H1 (cell line): Measurements from ENCODE around the gene STX10. TPM values are rescaled to one million over a fixed set of nuclear protein-coding genes. Genes with fewer than 3 reads are reported as not detected.

Experiments used
- CTCF ChIA-PET: fragments of 300-600 bp; sonication (Branson Sonifier 250); formaldehyde crosslinking; loops from one replicate; lab custom pipeline; 2021; ENCODE audit not compliant: partially characterized antibody; lab: Charles Lee
- POLR2A ChIA-PET: fragments of 300-600 bp; sonication (Branson Sonifier 250); formaldehyde crosslinking; loops from one replicate; lab custom pipeline; 2021; ENCODE audit warnings: inconsistent platforms; ENCODE audit not compliant: partially characterized antibody; lab: Charles Lee
- DNase-seq, 2 experiments: peaks; one replicate each; pipeline versions ENCODE4 v3.0.0 to v3.0.0-alpha.2; 2010 to 2022; ENCODE audit warnings: low spot score in 2 of 2, low read depth in 1 of 2, mixed read lengths in 1 of 2
- FAIRE-seq: peaks from 2 replicates; lab custom pipeline; 2011; peaks lifted over from hg19 to GRCh38; lab: Jason Lieb, UNC
- H2AFZ ChIP-seq: 2 replicates; pipeline ENCODE4 v1.8.1; 2012; ENCODE audit warnings: low read length, inconsistent platforms
- H2AK5ac ChIP-seq: 2 replicates; pipeline ENCODE4 v1.6.1; 2013; ENCODE audit warnings: low read depth, low read length
- H2BK120ac ChIP-seq: replicated peaks from 2 replicates; pipeline ENCODE3; 2013; ENCODE audit warnings: low read depth, low read length, inconsistent platforms
- H2BK12ac ChIP-seq: 2 replicates; pipeline ENCODE4 v1.6.1; 2013; ENCODE audit warnings: low read depth, low read length
- H2BK15ac ChIP-seq: 2 replicates; pipeline ENCODE4 v1.6.1; 2013; ENCODE audit warnings: low read length
- H2BK20ac ChIP-seq: 2 replicates; pipeline ENCODE4 v1.6.1; 2013; ENCODE audit warnings: low read length
- H2BK5ac ChIP-seq: 2 replicates; pipeline ENCODE4 v1.6.1; 2013; ENCODE audit warnings: low read depth, low read length
- H3K14ac ChIP-seq: 2 replicates; pipeline ENCODE4 v1.6.1; 2013; ENCODE audit warnings: inconsistent platforms; ENCODE audit not compliant: insufficient read length
- H3K18ac ChIP-seq: 2 replicates; pipeline ENCODE4 v1.6.1; 2013; ENCODE audit warnings: low read length; ENCODE audit errors: extremely low read depth
- H3K23ac ChIP-seq: 2 replicates; pipeline ENCODE4 v1.6.1; 2013; ENCODE audit warnings: inconsistent platforms; ENCODE audit not compliant: insufficient read length
- H3K23me2 ChIP-seq: 2 replicates; pipeline ENCODE4 v1.6.1; 2013; ENCODE audit warnings: low read depth, low read length
- H3K27ac ChIP-seq: 2 replicates; pipeline ENCODE4 v1.6.1; 2011; ENCODE audit warnings: low read depth, low read length, inconsistent platforms
- H3K27me3 ChIP-seq, 4 experiments: replicated peaks in 1 of 4; 1 replicate in 1 of 4; 2 replicates in 3 of 4; pipeline versions ENCODE4 v1.6.1 to v1.8.1; 2011 to 2013; ENCODE audit warnings: low read length in 3 of 4, mild to moderate bottlenecking in 3 of 4, inconsistent platforms in 2 of 4, mixed read lengths in 2 of 4, moderate library complexity in 1 of 4; ENCODE audit not compliant: control insufficient read depth in 3 of 4, insufficient read depth in 3 of 4; ENCODE audit errors: extremely low read depth in 1 of 4
- H3K36me3 ChIP-seq, 4 experiments: 2 replicates each; pipeline versions ENCODE4 v1.6.1 to v1.8.1; 2011 to 2013; ENCODE audit warnings: mild to moderate bottlenecking in 4 of 4, low read length in 3 of 4, moderate library complexity in 2 of 4, control low read depth in 1 of 4, inconsistent platforms in 1 of 4; ENCODE audit not compliant: insufficient read depth in 4 of 4, control insufficient read depth in 2 of 4
- H3K4ac ChIP-seq: replicated peaks from 2 replicates; pipeline ENCODE3; 2013; ENCODE audit warnings: low read length, low read depth, mixed read lengths, inconsistent platforms; ENCODE audit not compliant: insufficient read length
- H3K4me1 ChIP-seq, 4 experiments: replicated peaks in 1 of 4; 1 replicate in 1 of 4; 2 replicates in 3 of 4; pipeline versions ENCODE4 v1.6.1 to v1.8.1; 2011 to 2013; ENCODE audit warnings: low read length in 3 of 4, inconsistent platforms in 2 of 4, mixed read lengths in 1 of 4; ENCODE audit not compliant: insufficient read depth in 4 of 4, control insufficient read depth in 3 of 4
- H3K4me2 ChIP-seq, 2 experiments: 2 replicates each; pipeline versions ENCODE4 v1.6.1 to v1.8.1; 2011 to 2013; ENCODE audit warnings: low read depth in 2 of 2, low read length in 2 of 2, control low read depth in 1 of 2, inconsistent platforms in 1 of 2, mild to moderate bottlenecking in 1 of 2; ENCODE audit not compliant: insufficient read depth in 1 of 2
- H3K4me3 ChIP-seq, 4 experiments: fragments of 200-600, 300-600 bp in 1 of 4; sonication (generic), shearing (Covaris generic), sonication (Bioruptor Twin) in 1 of 4; 2 replicates each; pipeline versions ENCODE4 v1.5.1 to v1.8.1; 2011 to 2016; ENCODE audit warnings: low read length in 4 of 4, low read depth in 3 of 4, control low read depth in 2 of 4, inconsistent platforms in 2 of 4, mild to moderate bottlenecking in 2 of 4, mixed read lengths in 1 of 4, moderate library complexity in 1 of 4; ENCODE audit not compliant: insufficient read depth in 2 of 4; ENCODE audit errors: extremely low read depth in 1 of 4
- H3K56ac ChIP-seq: replicated peaks from 2 replicates; pipeline ENCODE3; 2013; ENCODE audit warnings: low read depth, mild to moderate bottlenecking, mixed read lengths, low read length, inconsistent platforms; ENCODE audit not compliant: insufficient read length
- H3K79me1 ChIP-seq: 2 replicates; pipeline ENCODE4 v1.6.1; 2013; ENCODE audit warnings: low read depth, low read length, control low read depth
- H3K79me2 ChIP-seq, 2 experiments: 2 replicates each; pipeline versions ENCODE4 v1.6.1 to v1.8.1; 2012 to 2013; ENCODE audit warnings: low read length in 2 of 2, mild to moderate bottlenecking in 2 of 2, inconsistent platforms in 1 of 2; ENCODE audit not compliant: insufficient read depth in 2 of 2, control insufficient read depth in 1 of 2
- H3K9ac ChIP-seq, 4 experiments: replicated peaks in 1 of 4; 1 replicate in 1 of 4; 2 replicates in 3 of 4; pipeline versions ENCODE4 v1.6.1 to v1.8.1; 2011 to 2013; ENCODE audit warnings: low read depth in 3 of 4, low read length in 3 of 4, control low read depth in 2 of 4, mild to moderate bottlenecking in 2 of 4, moderate library complexity in 2 of 4, inconsistent platforms in 1 of 4; ENCODE audit errors: extremely low read depth in 1 of 4
- H3K9me3 ChIP-seq, 2 experiments: 2 replicates each; pipeline versions ENCODE4 v1.6.1 to v1.8.1; 2012 to 2013; ENCODE audit warnings: mild to moderate bottlenecking in 2 of 2, moderate library complexity in 2 of 2, control low read depth in 1 of 2, inconsistent platforms in 1 of 2, low read depth in 1 of 2, low read length in 1 of 2, mixed read lengths in 1 of 2; ENCODE audit not compliant: insufficient read depth in 2 of 2
- H4K20me1 ChIP-seq, 2 experiments: replicated peaks in 1 of 2; 2 replicates each; pipeline versions ENCODE3 to v1.8.1; 2011 to 2013; ENCODE audit warnings: inconsistent platforms in 2 of 2, low read length in 2 of 2, mild to moderate bottlenecking in 1 of 2; ENCODE audit not compliant: insufficient read depth in 2 of 2, control insufficient read depth in 1 of 2
- H4K5ac ChIP-seq: 2 replicates; pipeline ENCODE4 v1.6.1; 2013; ENCODE audit warnings: low read length, low read depth, mixed read lengths, inconsistent platforms; ENCODE audit not compliant: insufficient read length
- H4K8ac ChIP-seq: 2 replicates; pipeline ENCODE4 v1.8.0; 2013; ENCODE audit warnings: mild to moderate bottlenecking, moderate library complexity, low read length, inconsistent platforms; ENCODE audit not compliant: insufficient read depth; ENCODE audit errors: extremely low read depth
- H4K91ac ChIP-seq: replicated peaks from 2 replicates; pipeline ENCODE3; 2013; ENCODE audit warnings: low read length, mixed read lengths, inconsistent platforms; ENCODE audit not compliant: insufficient read length
- CTBP2 ChIP-seq: IDR thresholded peaks from 2 replicates; pipeline ENCODE4 v1.7.0; 2011; ENCODE audit warnings: borderline replicate concordance, mild to moderate bottlenecking, moderate library complexity, mixed read lengths, low read length; ENCODE audit not compliant: insufficient read depth, insufficient read length
- CTCF ChIP-seq, 3 experiments: IDR thresholded peaks; 1 replicate in 2 of 3; 2 replicates in 1 of 3; pipeline versions ENCODE4 v1.5.1 to v1.6.1; 2011; ENCODE audit warnings: low read length in 3 of 3, mild to moderate bottlenecking in 3 of 3, inconsistent platforms in 2 of 3, low read depth in 1 of 3, moderate library complexity in 1 of 3; ENCODE audit not compliant: insufficient read depth in 1 of 3; ENCODE audit errors: control extremely low read depth in 1 of 3
- EGR1 ChIP-seq: IDR thresholded peaks from 2 replicates; pipeline ENCODE4 v1.6.1; 2011; ENCODE audit warnings: low read depth, low read length, borderline replicate concordance
- GABPA ChIP-seq: IDR thresholded peaks from 2 replicates; pipeline ENCODE4 v1.6.1; 2011; ENCODE audit warnings: mild to moderate bottlenecking, low read length, moderate library complexity, borderline replicate concordance; ENCODE audit not compliant: insufficient read depth
- POLR2A ChIP-seq, 2 experiments: IDR thresholded peaks; 1 replicate in 1 of 2; 2 replicates in 1 of 2; pipeline ENCODE4 v1.6.1; 2011; ENCODE audit warnings: low read depth in 2 of 2, low read length in 2 of 2, mild to moderate bottlenecking in 2 of 2; ENCODE audit errors: control extremely low read depth in 1 of 2
- RBBP5 ChIP-seq: IDR thresholded peaks from 2 replicates; pipeline ENCODE4 v1.7.1; 2012; ENCODE audit warnings: low read depth, mild to moderate bottlenecking, inconsistent platforms, low read length, moderate library complexity, borderline replicate concordance
- RFX5 ChIP-seq: IDR thresholded peaks from 2 replicates; pipeline ENCODE4 v1.6.1; 2011; ENCODE audit warnings: low read depth, low read length, improper control_type of control experiment, borderline replicate concordance
- SP1 ChIP-seq: IDR thresholded peaks from 2 replicates; pipeline ENCODE4 v1.6.1; 2011; ENCODE audit warnings: low read depth, low read length
- SP4 ChIP-seq: IDR thresholded peaks from 2 replicates; pipeline ENCODE4 v1.6.1; 2012; ENCODE audit warnings: low read length, inconsistent platforms
- TEAD4 ChIP-seq: IDR thresholded peaks from 2 replicates; pipeline ENCODE4 v1.6.1; 2012; ENCODE audit warnings: low read depth, low read length, inconsistent platforms, mixed read lengths
- YY1 ChIP-seq: IDR thresholded peaks from 2 replicates; pipeline ENCODE4 v1.6.1; 2011; ENCODE audit warnings: low read depth, mild to moderate bottlenecking, low read length
- WGBS, 2 experiments: shearing (Covaris generic) in 1 of 2; methylation state at CpG; one replicate each; pipeline versions ENCODE4 v1.1.6 to v1.1.7; 2013 to 2015; ENCODE audit warnings: low lambda C conversion rate in 2 of 2, mixed read lengths in 2 of 2, inconsistent platforms in 1 of 2, low coverage in 1 of 2, missing lambda C conversion rate in 1 of 2; ENCODE audit not compliant: insufficient replicate concordance in 2 of 2, insufficient coverage in 1 of 2, insufficient read length in 1 of 2; ENCODE audit errors: extremely low coverage in 1 of 2, missing lambda C conversion rate in 1 of 2; 5-methylcytosine and 5-hydroxymethylcytosine counted together
- polyA plus RNA-seq, 7 experiments: library from polyadenylated mRNA; depleted of rRNA in 3 of 7; stranded (reverse) in 5 of 7; unstranded in 2 of 7; fragments of >200 nt in 5 of 7; fragments of 200-250 nt in 2 of 7; gene quantifications; 1 replicate in 5 of 7; 2 replicates in 1 of 7; 4 replicates in 1 of 7; pipeline versions ENCODE4 v1.2.1 to v1.2.3, GENCODE V29; 2011 to 2013; ENCODE audit warnings: missing spikeins in 2 of 7, mixed read lengths in 2 of 7
- total RNA-seq: library from RNA; stranded (reverse); fragmentation: NEBNext Ultra II Directional; extraction: Animal tissue kit (Norgen Biotek cat#: 25700); gene quantifications from 2 replicates; pipeline ENCODE4 v1.2.1, GENCODE V29; 2021

STX10 gene
- total and polyA plus RNA-seq, 2 of the 8 experiments (the other 6 are each of a cell fraction or from before 2014, with no cell fraction given): 53.0 to 80.1 TPM

GRCh38 chr19:13120031-13120430 lies 30.1 kb downstream of the STX10 start:
- H2AFZ ChIP-seq: no peak overlapping the region
- H2AK5ac ChIP-seq: peak overlapping the region; percentile 55; the same call in 1 of the 2 replicates
- no peak overlapping the region for H3K56ac ChIP-seq
- H2BK12ac ChIP-seq: peak overlapping the region; percentile 97; the same call in 1 of the 2 replicates
- no peak for FAIRE-seq
- DNase-seq: no peak
- peaks cover 57 to 78% of the 10 kb centered on the region in 2 experiments for H3K79me2 ChIP-seq
- 0 out of 2 replicates have a peak overlapping the region, but pooled peaks have one; percentile 48 for H2BK15ac ChIP-seq
- H3K23ac ChIP-seq: no peak overlapping the region
- H3K14ac ChIP-seq: no peak overlapping the region
- peak overlapping the region; percentile 70 to 81 for H3K4me2 ChIP-seq
- peaks cover 49 to 51% of the 10 kb centered on the region in 2 experiments for H4K20me1 ChIP-seq
- H3K4me3 ChIP-seq: peak overlapping the region in 3 of 4 experiments; percentile 7 to 100 (median 77); a peak in 4 of 8 replicates
- H3K9me3 ChIP-seq: no peaks in the 10 kb centered on the region
- no peaks in the 10 kb centered on the region for H3K27me3 ChIP-seq
- H3K9ac ChIP-seq: no peak overlapping the region
- H3K27ac ChIP-seq: 0 out of 2 replicates have a peak overlapping the region, but pooled peaks have one; percentile 32
- H2BK120ac ChIP-seq: no peak overlapping the region
- peaks cover 8% of the 10 kb centered on the region; the same call in 1 of the 2 replicates for H3K23me2 ChIP-seq
- peak overlapping the region; percentile 92; the same call in 1 of the 2 replicates for H2BK5ac ChIP-seq
- WGBS, 2 experiments: 87% methylated on average over 9 of the region's 9 CpGs; no CpG with 5 or more reads in 1 of the 2 experiments
- ChIA-PET POLR2A (interaction anchor here (0.7 to 19.5 kb wide), 18 partner anchors 12 to 183 kb away, joined by 3 to 228 read pairs (median 4); partner anchors contain the start of genes IER2, LYL1 and STX10), CTCF (interaction anchor here (0.9 to 2.8 kb wide), 9 partner anchors 9 to 155 kb away, joined by 3 to 7 read pairs (median 4); no protein-coding TSS in a partner anchor)
- peaks cover 14 to 39% (median 26%) of the 10 kb centered on the region in 4 experiments for H3K4me1 ChIP-seq
- H4K8ac ChIP-seq: no peak overlapping the region
- no peak overlapping the region; the same call in 1 of the 2 replicates for H3K18ac ChIP-seq
- H2BK20ac ChIP-seq: 0 out of 2 replicates have a peak overlapping the region, but pooled peaks have one; percentile 48
- no peak overlapping the region for H4K5ac ChIP-seq
- no peak overlapping the region for H4K91ac ChIP-seq
- peaks cover 41% of the 10 kb centered on the region for H3K79me1 ChIP-seq
- no peak overlapping the region for H3K4ac ChIP-seq
- peaks cover 0 to 12% (median 6%) of the 10 kb centered on the region in 4 experiments; a peak in 5 of 8 replicates for H3K36me3 ChIP-seq
- TF ChIP-seq TEAD4 (no peak), POLR2A (IDR thresholded peaks at IDR 0.05; ENCODE audit: control extremely low read depth in 1 of 2, low read depth in 2 of 2, low read length in 2 of 2) (no peak), SP4 (no peak), YY1 (no peak), GABPA (no peak), CTBP2 (no peak), EGR1 (no peak), RFX5 (no peak), RBBP5 (no peak), SP1 (no peak), CTCF (IDR thresholded peaks at IDR 0.05; ENCODE audit: control extremely low read depth in 1 of 3, insufficient read depth in 1 of 3, low read depth in 1 of 3, low read length in 3 of 3) (no peak)
